Measurements from ENCODE around the gene SYK.

DNA sequence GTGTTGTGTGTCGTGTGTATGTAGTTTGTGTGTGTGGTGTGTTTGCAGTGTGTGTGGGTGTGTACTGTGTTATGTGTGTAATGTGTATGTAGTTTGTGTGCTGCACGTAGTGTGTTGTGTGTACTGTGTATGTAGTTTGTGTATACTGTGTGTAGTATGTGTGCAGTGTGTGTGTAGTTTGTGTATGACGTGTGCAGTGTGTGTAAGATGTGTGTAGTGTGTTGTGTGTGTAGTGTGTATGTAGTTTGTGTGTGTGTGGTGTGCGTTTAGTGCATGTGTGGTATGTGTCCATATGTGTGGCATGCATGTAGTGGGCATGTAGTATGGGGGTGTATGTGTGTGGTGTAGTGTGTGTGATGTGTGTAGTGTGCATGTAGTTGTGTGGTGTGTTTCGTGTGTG lies 39.6 kb downstream of the SYK start:
- TF ChIP-seq, protein P1, sequence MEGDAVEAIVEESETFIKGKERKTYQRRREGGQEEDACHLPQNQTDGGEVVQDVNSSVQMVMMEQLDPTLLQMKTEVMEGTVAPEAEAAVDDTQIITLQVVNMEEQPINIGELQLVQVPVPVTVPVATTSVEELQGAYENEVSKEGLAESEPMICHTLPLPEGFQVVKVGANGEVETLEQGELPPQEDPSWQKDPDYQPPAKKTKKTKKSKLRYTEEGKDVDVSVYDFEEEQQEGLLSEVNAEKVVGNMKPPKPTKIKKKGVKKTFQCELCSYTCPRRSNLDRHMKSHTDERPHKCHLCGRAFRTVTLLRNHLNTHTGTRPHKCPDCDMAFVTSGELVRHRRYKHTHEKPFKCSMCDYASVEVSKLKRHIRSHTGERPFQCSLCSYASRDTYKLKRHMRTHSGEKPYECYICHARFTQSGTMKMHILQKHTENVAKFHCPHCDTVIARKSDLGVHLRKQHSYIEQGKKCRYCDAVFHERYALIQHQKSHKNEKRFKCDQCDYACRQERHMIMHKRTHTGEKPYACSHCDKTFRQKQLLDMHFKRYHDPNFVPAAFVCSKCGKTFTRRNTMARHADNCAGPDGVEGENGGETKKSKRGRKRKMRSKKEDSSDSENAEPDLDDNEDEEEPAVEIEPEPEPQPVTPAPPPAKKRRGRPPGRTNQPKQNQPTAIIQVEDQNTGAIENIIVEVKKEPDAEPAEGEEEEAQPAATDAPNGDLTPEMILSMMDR (IDR thresholded peaks at IDR 0.05; ENCODE audit: borderline replicate concordance, extremely low read depth, low read length, poor library complexity, severe bottlenecking): no peak
- TF ChIP-seq EZH2 (IDR thresholded peaks at IDR 0.05; ENCODE audit: borderline replicate concordance, low read depth, low read length, severe bottlenecking): no peak

All from DND-41 (cell line).